HEK293 (cell line): ENCODE measurements around the gene CDK2AP2.
"Not testable (repeated sequence)": the region's sequence is repeated elsewhere in the genome, so short reads cannot be mapped to it uniquely, and the experiment has no call there.

Source experiments
- CTCF ChIA-PET: fragments of 350-600 bp; formaldehyde crosslinking; extraction: SDS; loops from one replicate; lab custom pipeline; 2021; ENCODE audit warnings: antibody characterized with exemption; lab: Yijun Ruan, JAX
- POLR2A ChIA-PET: fragments of 300-600 bp; formaldehyde crosslinking; extraction: SDS; loops from one replicate; lab custom pipeline; 2020; ENCODE audit warnings: antibody characterized with exemption, inconsistent platforms; lab: Yijun Ruan, JAX
- H3K27ac ChIP-seq: fragments of 200-500 bp; sonication (Bioruptor generic); 2 replicates; pipeline ENCODE4 v1.5.1; 2014; ENCODE audit warnings: low read depth, low read length, control low read depth, inconsistent platforms; ENCODE audit errors: extremely low read depth
- H3K36me3 ChIP-seq, 2 experiments: fragments of 200-500 bp in 1 of 2; sonication (Bioruptor generic) in 1 of 2; 1 replicate in 1 of 2; 2 replicates in 1 of 2; pipeline ENCODE4 v1.5.1; 2014 to 2017; ENCODE audit warnings: inconsistent platforms in 2 of 2, low read length in 2 of 2; ENCODE audit not compliant: control insufficient read depth in 2 of 2, insufficient read depth in 1 of 2
- H3K4me1 ChIP-seq: fragments of 200-500 bp; sonication (Bioruptor generic); 2 replicates; pipeline ENCODE4 v1.5.1; 2014; ENCODE audit warnings: mild to moderate bottlenecking, low read length, inconsistent platforms; ENCODE audit not compliant: control insufficient read depth, insufficient read depth
- H3K4me3 ChIP-seq: 2 replicates; pipeline ENCODE4 v1.5.1; 2011; ENCODE audit warnings: low read depth, mild to moderate bottlenecking, control low read depth, low read length, moderate library complexity
- H3K9me3 ChIP-seq: fragments of 200-500 bp; sonication (Bioruptor generic); 2 replicates; pipeline ENCODE4 v1.5.1; 2014; ENCODE audit warnings: low read depth, low read length, inconsistent platforms; ENCODE audit not compliant: control insufficient read depth, insufficient read depth
- PBX3 ChIP-seq: sonication (generic); formaldehyde crosslinking; IDR thresholded peaks from 2 replicates; pipeline ENCODE4 v1.8.1; 2022; ENCODE audit warnings: mild to moderate bottlenecking, moderate library complexity, missing genetic modification reagents
- PRDM6 ChIP-seq: fragments of 450-650 bp; formaldehyde crosslinking; IDR thresholded peaks from 2 replicates; pipeline ENCODE4 v1.5.1; 2017; ENCODE audit warnings: missing biosample characterization, missing genetic modification characterization
- REPIN1 ChIP-seq: fragments of 450-650 bp; formaldehyde crosslinking; IDR thresholded peaks from 2 replicates; pipeline ENCODE4 v1.5.1; 2017; ENCODE audit warnings: missing biosample characterization, missing genetic modification characterization, low read depth
- ZFP41 ChIP-seq: fragments of 450-650 bp; formaldehyde crosslinking; IDR thresholded peaks from 2 replicates; pipeline ENCODE4 v1.5.1; 2016; ENCODE audit warnings: missing biosample characterization, missing genetic modification characterization, borderline replicate concordance
- ZNF16 ChIP-seq: fragments of 450-650 bp; formaldehyde crosslinking; IDR thresholded peaks from 2 replicates; pipeline ENCODE4 v1.5.1; 2016; ENCODE audit warnings: low read depth, missing biosample characterization, missing genetic modification characterization
- ZNF169 ChIP-seq: fragments of 450-650 bp; formaldehyde crosslinking; IDR thresholded peaks from 2 replicates; pipeline ENCODE4 v1.5.1; 2016; ENCODE audit warnings: missing biosample characterization, missing genetic modification characterization
- ZNF19 ChIP-seq: fragments of 450-650 bp; formaldehyde crosslinking; IDR thresholded peaks from 2 replicates; pipeline ENCODE4; 2016; ENCODE audit warnings: missing biosample characterization, missing genetic modification characterization, low read depth
- ZNF274 ChIP-seq, 2 experiments: fragments of 200-500 bp in 1 of 2; fragments of 450-650 bp in 1 of 2; sonication (Bioruptor generic) in 1 of 2; formaldehyde crosslinking in 1 of 2; IDR thresholded peaks; 2 replicates each; pipeline versions ENCODE4 v1.5.1 to v1.6.1; 2014 to 2016; ENCODE audit warnings: borderline replicate concordance in 1 of 2, inconsistent platforms in 1 of 2, low read length in 1 of 2, missing biosample characterization in 1 of 2, missing genetic modification characterization in 1 of 2
- ZNF280D ChIP-seq: fragments of 450-650 bp; formaldehyde crosslinking; IDR thresholded peaks from 2 replicates; pipeline ENCODE4 v1.5.1; 2016; ENCODE audit warnings: missing biosample characterization, missing genetic modification characterization
- ZNF302 ChIP-seq: fragments of 450-650 bp; formaldehyde crosslinking; IDR thresholded peaks from 2 replicates; pipeline ENCODE4 v1.5.1; 2016; ENCODE audit warnings: missing biosample characterization, missing genetic modification characterization, low read depth
- ZNF404 ChIP-seq: fragments of 450-650 bp; formaldehyde crosslinking; IDR thresholded peaks from 2 replicates; pipeline ENCODE4 v1.5.1; 2017; ENCODE audit warnings: missing biosample characterization, missing genetic modification characterization
- ZNF416 ChIP-seq: fragments of 450-650 bp; formaldehyde crosslinking; IDR thresholded peaks from 2 replicates; pipeline ENCODE4 v1.5.1; 2016; ENCODE audit warnings: missing biosample characterization, missing genetic modification characterization
- ZNF426 ChIP-seq: fragments of 450-650 bp; formaldehyde crosslinking; IDR thresholded peaks from 2 replicates; pipeline ENCODE4 v1.5.1; 2017; ENCODE audit warnings: missing biosample characterization, missing genetic modification characterization, mild to moderate bottlenecking, inconsistent platforms, moderate library complexity
- ZNF610 ChIP-seq: fragments of 450-650 bp; formaldehyde crosslinking; IDR thresholded peaks from 2 replicates; pipeline ENCODE4 v1.5.1; 2016; ENCODE audit warnings: missing biosample characterization, missing genetic modification characterization, borderline replicate concordance
- ZNF677 ChIP-seq: fragments of 450-650 bp; IDR thresholded peaks from 2 replicates; pipeline ENCODE4 v1.5.0; 2018; ENCODE audit warnings: missing biosample characterization, mild to moderate bottlenecking, missing genetic modification characterization, moderate library complexity
- ZSCAN4 ChIP-seq: fragments of 450-650 bp; formaldehyde crosslinking; IDR thresholded peaks from 2 replicates; pipeline ENCODE4 v1.5.1; 2017; ENCODE audit warnings: missing biosample characterization, missing genetic modification characterization

CDK2AP2 gene

GRCh38 chr11:67551127-67551526 lies 43.2 kb upstream of the CDK2AP2 start:
- no peak overlapping the region for H3K4me3 ChIP-seq
- CTCF ChIA-PET = interaction anchor here (1.7 kb wide), 1 partner anchor 10 kb away, joined by 4 read pairs; no protein-coding TSS in a partner anchor
- TF ChIP-seq ZNF404 (no peak), ZNF19 (tag by site-specific recombination) (no peak), ZNF274 (IDR thresholded peaks at IDR 0.05; ENCODE audit: low read length) (no peak), ZNF274 (tag by site-specific recombination; IDR thresholded peaks at IDR 0.05; ENCODE audit: borderline replicate concordance) (no peak), REPIN1 (tag by site-specific recombination) (no peak), ZNF677 (no peak), ZFP41 (tag by site-specific recombination) (no peak), ZNF426 (tag by site-specific recombination) (no peak), ZNF416 (tag by site-specific recombination) (no peak), PBX3 (no peak), ZNF610 (tag by site-specific recombination) (no peak)

GRCh38 chr11:67548555-67549110 lies 40.7 kb upstream of the CDK2AP2 start:
- no peak for TF ChIP-seq ZSCAN4 (tag by site-specific recombination)
- no peak for TF ChIP-seq ZNF169 (tag by site-specific recombination)
- no peak for TF ChIP-seq PRDM6
- no peak for TF ChIP-seq ZNF280D (tag by site-specific recombination)
- no peak for TF ChIP-seq ZNF302 (tag by site-specific recombination)
- no peak for TF ChIP-seq ZNF16 (tag by site-specific recombination)
- no peak overlapping the region for H3K27ac ChIP-seq
- ChIA-PET POLR2A (no interaction called here), CTCF (interaction anchor here (1.2 kb wide), 1 partner anchor 23 kb away, joined by 3 read pairs; no protein-coding TSS in a partner anchor)
- no peaks in the 10 kb centered on the region for H3K36me3 ChIP-seq
- H3K4me1 ChIP-seq = no peaks in the 10 kb centered on the region
- H3K9me3 ChIP-seq = no peaks in the 10 kb centered on the region
- no peak overlapping the region for H3K4me3 ChIP-seq

More at GRCh38 chr11:67551127-67551526, 43.2 kb upstream of the CDK2AP2 start:
- Histone ChIP-seq H3K27ac (no peak overlapping the region), H3K4me1 (no peaks in the 10 kb centered on the region), H3K36me3 (no peaks in the 10 kb centered on the region), H3K9me3 (no peaks in the 10 kb centered on the region)
- POLR2A ChIA-PET = no interaction called here

GRCh38 chr11:67548112-67548511 lies 40.1 kb upstream of the CDK2AP2 start:
- H3K9me3 ChIP-seq, POLR2A ChIA-PET, H3K4me3 ChIP-seq, H3K4me1 ChIP-seq, H3K27ac ChIP-seq, H3K36me3 ChIP-seq: not testable (repeated sequence)
- CTCF ChIA-PET = interaction anchor here (1.2 kb wide), 1 partner anchor 24 kb away, joined by 3 read pairs; no protein-coding TSS in a partner anchor
